ENCODE results near the gene RAB11FIP4.
"Not testable (repeated sequence)": the region's sequence is repeated elsewhere in the genome, so short reads cannot be mapped to it uniquely, and the experiment has no call there.

Gene RAB11FIP4

GRCh38 chr17:31378638-31379037 is 12.8 kb upstream of the RAB11FIP4 start:
- H3K4me3 ChIP-seq (ENCODE audit: low read depth, low read length) = no peak overlapping the region
- no peak for DNase-seq (ENCODE audit: low read depth)
- TF ChIP-seq CTCF (conservative IDR thresholded peaks at IDR 0.05; ENCODE audit: low read depth, low read length) = peak; percentile 25

- no peak for DNase-seq (ENCODE audit: low read depth)
- H3K4me3 ChIP-seq (ENCODE audit: low read depth, low read length) = no peak overlapping the region
- TF ChIP-seq CTCF (conservative IDR thresholded peaks at IDR 0.05; ENCODE audit: low read depth, low read length) = no peak
These were observed 11.8 kb upstream of the RAB11FIP4 start for GRCh38 chr17:31379597-31380205.

- no peak overlapping the region for H3K4me3 ChIP-seq (ENCODE audit: low read depth, low read length)
- no peak for TF ChIP-seq CTCF (conservative IDR thresholded peaks at IDR 0.05; ENCODE audit: low read depth, low read length)
- DNase-seq (ENCODE audit: low read depth) = no peak
These were observed 10.3 kb upstream of the RAB11FIP4 start for GRCh38 chr17:31381165-31381668.

- DNase-seq (ENCODE audit: low read depth); H3K4me3 ChIP-seq (ENCODE audit: low read depth, low read length): not testable (repeated sequence)
These were observed 8.7 kb upstream of the RAB11FIP4 start for GRCh38 chr17:31382668-31383275.

GRCh38 chr17:31383488-31383887 is 8.0 kb upstream of the RAB11FIP4 start:
- not testable (repeated sequence) for H3K4me3 ChIP-seq (ENCODE audit: low read depth, low read length); DNase-seq (ENCODE audit: low read depth)

- DNase-seq (ENCODE audit: low read depth) = no peak
- no peak overlapping the region for H3K4me3 ChIP-seq (ENCODE audit: low read depth, low read length)
- no peak for TF ChIP-seq CTCF (conservative IDR thresholded peaks at IDR 0.05; ENCODE audit: low read depth, low read length)
These were observed 5.8 kb upstream of the RAB11FIP4 start for GRCh38 chr17:31385428-31386285.

GRCh38 chr17:31386542-31387075 is 4.9 kb upstream of the RAB11FIP4 start:
- TF ChIP-seq CTCF (conservative IDR thresholded peaks at IDR 0.05; ENCODE audit: low read depth, low read length) = no peak
- H3K4me3 ChIP-seq (ENCODE audit: low read depth, low read length) = no peak overlapping the region
- no peak for DNase-seq (ENCODE audit: low read depth)

Data from choroid plexus epithelial cell (primary cell).